GM23248 (cell line): Measurements from ENCODE around the gene PHLDB2.

Experiments
- EZH2 ChIP-seq: fragments of 200-600 bp; sonication (generic); IDR thresholded peaks from 2 replicates; pipeline ENCODE4 v1.6.1; 2018; ENCODE audit warnings: antibody characterized with exemption, mild to moderate bottlenecking; ENCODE audit not compliant: insufficient read depth, poor library complexity, severe bottlenecking
- EZH2phosphoT487 ChIP-seq: fragments of 200-600 bp; sonication (generic); IDR thresholded peaks from 2 replicates; pipeline ENCODE4 v1.6.1; 2018; ENCODE audit warnings: antibody characterized with exemption, moderate library complexity, mild to moderate bottlenecking, low read depth; ENCODE audit not compliant: insufficient read depth

GRCh38 chr3:111822804-111823203 lies 36.3 kb upstream of the PHLDB2 start:
- TF ChIP-seq EZH2 (no peak), EZH2phosphoT487 (no peak)
